SK-N-SH (cell line): ENCODE measurements around the gene CFAP221. TPM values are rescaled to one million over a fixed set of nuclear protein-coding genes. Genes with fewer than 3 reads are reported as not detected.

Experiments
- CTCF ChIA-PET: fragments of 300-600, 350-600 bp; formaldehyde crosslinking; extraction: SDS; loops from one replicate; lab custom pipeline; 2021; lab: Yijun Ruan, JAX
- POLR2A ChIA-PET: fragments of 350-600 bp; sonication (Branson Sonifier 250); formaldehyde crosslinking; extraction: SDS; loops from one replicate; lab custom pipeline; 2020; ENCODE audit warnings: antibody characterized with exemption, inconsistent platforms; lab: Yijun Ruan, JAX
- DNase-seq: peaks from one replicate; pipeline ENCODE4 v3.0.0; 2012
- H2AFZ ChIP-seq: fragments of 200-600 bp; sonication (generic); 2 replicates; pipeline ENCODE4 v1.8.1; 2016; ENCODE audit warnings: antibody characterized with exemption, mild to moderate bottlenecking, low read depth
- H3F3A ChIP-seq: fragments of 200-600 bp; sonication (generic); replicated peaks from 2 replicates; pipeline ENCODE3; 2016; ENCODE audit warnings: antibody characterized with exemption, mild to moderate bottlenecking; ENCODE audit not compliant: insufficient read depth
- H3K27ac ChIP-seq, 2 experiments: fragments of 200-500 bp in 1 of 2; fragments of 200-600 bp in 1 of 2; sonication (Bioruptor generic) in 1 of 2; sonication (generic), shearing (Covaris generic) in 1 of 2; 2 replicates each; pipeline versions ENCODE4 v1.5.1 to v1.6.1; 2014 to 2016; ENCODE audit warnings: low read depth in 2 of 2, inconsistent platforms in 1 of 2, low read length in 1 of 2, mild to moderate bottlenecking in 1 of 2, mixed read lengths in 1 of 2
- H3K27me3 ChIP-seq: fragments of 200-600 bp; sonication (generic), shearing (Covaris generic); 2 replicates; pipeline ENCODE4 v1.6.1; 2016; ENCODE audit warnings: mixed run types; ENCODE audit not compliant: insufficient read depth
- H3K36me3 ChIP-seq, 2 experiments: fragments of 200-500 bp in 1 of 2; fragments of 200-600 bp in 1 of 2; sonication (Bioruptor generic) in 1 of 2; sonication (generic) in 1 of 2; replicated peaks in 1 of 2; 2 replicates each; pipeline versions ENCODE3 to v1.5.1; 2014 to 2016; ENCODE audit warnings: low read length in 1 of 2, mild to moderate bottlenecking in 1 of 2; ENCODE audit not compliant: insufficient read depth in 2 of 2, control insufficient read depth in 1 of 2
- H3K4me1 ChIP-seq, 2 experiments: fragments of 200-500 bp in 1 of 2; fragments of 200-600 bp in 1 of 2; sonication (Bioruptor generic) in 1 of 2; sonication (generic), shearing (Covaris generic) in 1 of 2; 2 replicates each; pipeline versions ENCODE4 v1.5.1 to v1.6.1; 2014 to 2016; ENCODE audit warnings: low read depth in 1 of 2, low read length in 1 of 2, mixed run types in 1 of 2; ENCODE audit not compliant: insufficient read depth in 2 of 2, control insufficient read depth in 1 of 2
- H3K4me2 ChIP-seq: fragments of 200-600 bp; sonication (generic), shearing (Covaris generic); 2 replicates; pipeline ENCODE4 v1.6.1; 2017; ENCODE audit warnings: mixed run types
- H3K4me3 ChIP-seq, 2 experiments: fragments of 200-500 bp in 1 of 2; fragments of 200-600 bp in 1 of 2; sonication (Bioruptor generic) in 1 of 2; sonication (generic), shearing (Covaris generic) in 1 of 2; 2 replicates each; pipeline versions ENCODE4 v1.5.1 to v1.8.1; 2014 to 2016; ENCODE audit warnings: low read depth in 2 of 2, inconsistent platforms in 1 of 2, low read length in 1 of 2, mild to moderate bottlenecking in 1 of 2, mixed read lengths in 1 of 2, moderate library complexity in 1 of 2
- H3K79me2 ChIP-seq: fragments of 200-600 bp; sonication (generic); 2 replicates; pipeline ENCODE4 v1.8.1; 2017; ENCODE audit warnings: mild to moderate bottlenecking; ENCODE audit not compliant: insufficient read depth
- H3K9ac ChIP-seq: fragments of 200-600 bp; sonication (generic); 2 replicates; pipeline ENCODE4 v1.6.1; 2017; ENCODE audit warnings: mixed run types
- H3K9me2 ChIP-seq: fragments of 200-600 bp; sonication (generic); 2 replicates; pipeline ENCODE4 v1.6.1; 2017; ENCODE audit warnings: mixed run types
- H3K9me3 ChIP-seq: fragments of 200-600 bp; sonication (generic); 2 replicates; pipeline ENCODE4 v1.6.1; 2017; ENCODE audit warnings: mixed run types, mild to moderate bottlenecking, moderate library complexity
- H4K20me1 ChIP-seq: fragments of 200-600 bp; sonication (generic); 2 replicates; pipeline ENCODE4 v1.6.1; 2017; ENCODE audit warnings: mild to moderate bottlenecking, mixed run types; ENCODE audit not compliant: insufficient read depth
- CTCF ChIP-seq: fragments of 200-600 bp; sonication (generic); IDR thresholded peaks from 2 replicates; pipeline ENCODE4 v1.6.1; 2017; ENCODE audit warnings: antibody characterized with exemption, mild to moderate bottlenecking, moderate library complexity
- ELF1 ChIP-seq: IDR thresholded peaks from 2 replicates; pipeline ENCODE4 v1.4.0; 2012
- EP300 ChIP-seq, 2 experiments: IDR thresholded peaks; 2 replicates each; pipeline versions ENCODE4 v1.4.0 to v1.6.1; 2012; ENCODE audit warnings: borderline replicate concordance in 1 of 2, low read depth in 1 of 2, low read length in 1 of 2
- EZH2phosphoT487 ChIP-seq: fragments of 200-600 bp; sonication (generic); IDR thresholded peaks from 2 replicates; pipeline ENCODE4 v1.6.1; 2017; ENCODE audit warnings: low read depth, mixed run types, mild to moderate bottlenecking, antibody characterized with exemption, moderate library complexity, borderline replicate concordance
- FOSL2 ChIP-seq: IDR thresholded peaks from 2 replicates; pipeline ENCODE4 v1.4.0; 2012; ENCODE audit warnings: low read depth, mild to moderate bottlenecking, moderate library complexity, borderline replicate concordance
- FOXJ3 ChIP-seq: sonication (generic); formaldehyde crosslinking; IDR thresholded peaks from 2 replicates; pipeline ENCODE4 v1.5.1; 2020; ENCODE audit warnings: mild to moderate bottlenecking, missing genetic modification reagents
- FOXM1 ChIP-seq: IDR thresholded peaks from 2 replicates; pipeline ENCODE4 v1.4.0; 2012; ENCODE audit warnings: low read depth, mild to moderate bottlenecking
- GABPA ChIP-seq: IDR thresholded peaks from 2 replicates; pipeline ENCODE4 v1.4.0; 2012; ENCODE audit warnings: low read depth, mild to moderate bottlenecking
- GATA2 ChIP-seq: sonication (generic); formaldehyde crosslinking; IDR thresholded peaks from 2 replicates; pipeline ENCODE4 v1.5.0; 2020; ENCODE audit warnings: mild to moderate bottlenecking, missing genetic modification reagents
- MAX ChIP-seq: IDR thresholded peaks from 2 replicates; pipeline ENCODE4 v1.4.0; 2012; ENCODE audit warnings: low read depth
- MXI1 ChIP-seq: IDR thresholded peaks from 2 replicates; pipeline ENCODE4 v1.6.1; 2012; ENCODE audit warnings: mild to moderate bottlenecking, low read depth, low read length, improper control_type of control experiment
- PBX3 ChIP-seq: IDR thresholded peaks from 2 replicates; pipeline ENCODE4; 2012
- POLR2AphosphoS5 ChIP-seq: IDR thresholded peaks from 2 replicates; pipeline ENCODE4 v1.6.1; 2012; ENCODE audit warnings: low read depth, low read length
- RCOR1 ChIP-seq: fragments of 150-350 bp; IDR thresholded peaks from 2 replicates; pipeline ENCODE4 v1.6.1; 2017; ENCODE audit warnings: antibody characterized with exemption, low read length
- REST ChIP-seq: IDR thresholded peaks from 2 replicates; pipeline ENCODE4 v1.6.1; 2012; ENCODE audit warnings: mild to moderate bottlenecking, low read depth, low read length, moderate library complexity
- RXRA ChIP-seq: IDR thresholded peaks from 2 replicates; pipeline ENCODE4 v1.4.0; 2012; ENCODE audit warnings: low read depth, mild to moderate bottlenecking, borderline replicate concordance
- SMC3 ChIP-seq: IDR thresholded peaks from 2 replicates; pipeline ENCODE4 v1.6.1; 2012; ENCODE audit warnings: low read depth, low read length, improper control_type of control experiment
- TAF1 ChIP-seq: IDR thresholded peaks from 2 replicates; pipeline ENCODE4 v1.6.1; 2012; ENCODE audit warnings: low read depth, mild to moderate bottlenecking, low read length, moderate library complexity, borderline replicate concordance
- TEAD4 ChIP-seq: IDR thresholded peaks from 2 replicates; pipeline ENCODE4 v1.4.0; 2012; ENCODE audit warnings: mild to moderate bottlenecking, borderline replicate concordance; ENCODE audit not compliant: insufficient read depth
- WGBS: methylation state at CpG from one replicate; pipeline ENCODE4 v1.1.6; 2017; ENCODE audit warnings: low lambda C conversion rate; 5-methylcytosine and 5-hydroxymethylcytosine counted together
- polyA plus RNA-seq, 3 experiments: library from polyadenylated mRNA; depleted of rRNA; stranded (reverse); fragments of >200 nt; gene quantifications; 2 replicates each; pipeline ENCODE4 v1.2.3, GENCODE V29; 2012

Gene CFAP221
- polyA plus RNA-seq, 1 of the 3 experiments (the other 2 are of a cell fraction), result 0.12 TPM

- Histone ChIP-seq H3K4me3 (no peak overlapping the region), H4K20me1 (no peaks in the 10 kb centered on the region), H3K9ac (no peak overlapping the region), H3K4me2 (no peak overlapping the region), H3K4me1 (peaks cover 0 to 9% of the 10 kb centered on the region in 2 experiments; a peak in 2 of 4 replicates), H3K79me2 (no peaks in the 10 kb centered on the region), H3K9me3 (no peaks in the 10 kb centered on the region), H3K27me3 (no peaks in the 10 kb centered on the region), H3K9me2 (no peaks in the 10 kb centered on the region), H3K27ac (no peak overlapping the region), H2AFZ (no peak overlapping the region), H3K36me3 (no peaks in the 10 kb centered on the region), H3F3A (no peaks in the 10 kb centered on the region)
- no peak for DNase-seq
- TF ChIP-seq MAX (no peak), POLR2AphosphoS5 (no peak), FOXM1 (no peak), EZH2phosphoT487 (no peak), RXRA (no peak), SMC3 (no peak), TEAD4 (no peak), PBX3 (no peak), MXI1 (no peak), GATA2 (CRISPR knock-in tag) (no peak), TAF1 (no peak)
- CTCF ChIA-PET, result interaction anchor here (1.2 to 1.3 kb wide), 2 partner anchors 29 to 70 kb away, joined by 3 to 4 read pairs; no protein-coding TSS in a partner anchor
- 70% methylated on average over 6 of the region's 6 CpGs for WGBS
- POLR2A ChIA-PET, result no interaction called here
Observed at GRCh38 chr2:119545754-119546446, 1.7 kb downstream of the CFAP221 start.

GRCh38 chr2:119546447-119546767 is 2.2 kb downstream of the CFAP221 start:
- 81% methylated on average over 1 of the region's 1 CpG for WGBS
- no peaks in the 10 kb centered on the region for H3K79me2 ChIP-seq
- no peaks in the 10 kb centered on the region for H4K20me1 ChIP-seq
- ChIA-PET CTCF (interaction anchor here (1.2 to 1.4 kb wide), 3 partner anchors 29 to 157 kb away, joined by 3 to 4 read pairs (median 3); no protein-coding TSS in a partner anchor), POLR2A (no interaction called here)
- H3K9me2 ChIP-seq, result no peaks in the 10 kb centered on the region
- peaks cover 0 to 9% of the 10 kb centered on the region in 2 experiments; a peak in 2 of 4 replicates for H3K4me1 ChIP-seq
- no peaks in the 10 kb centered on the region for H3K27me3 ChIP-seq
- H3K9ac ChIP-seq, result no peak overlapping the region
- H3K36me3 ChIP-seq, result no peaks in the 10 kb centered on the region
- H3K27ac ChIP-seq, result no peak overlapping the region
- H3K4me3 ChIP-seq, result no peak overlapping the region
- H3K9me3 ChIP-seq, result no peaks in the 10 kb centered on the region
- H3F3A ChIP-seq, result no peaks in the 10 kb centered on the region
- H2AFZ ChIP-seq, result no peak overlapping the region
- no peak overlapping the region for H3K4me2 ChIP-seq
- no peak for DNase-seq
- no peak for TF ChIP-seq FOXJ3 (CRISPR knock-in tag)
- no peak for TF ChIP-seq ELF1
- no peak for TF ChIP-seq FOSL2
- no peak for TF ChIP-seq PBX3
- TF ChIP-seq EZH2phosphoT487, result no peak
- no peak for TF ChIP-seq EP300 (IDR thresholded peaks at IDR 0.05; ENCODE audit: borderline replicate concordance in 1 of 2, low read depth in 1 of 2, low read length in 1 of 2)
- no peak for TF ChIP-seq RCOR1
- no peak for TF ChIP-seq POLR2AphosphoS5
- TF ChIP-seq REST, result no peak
- TF ChIP-seq CTCF, result no peak
- no peak for TF ChIP-seq GABPA
- no peak for TF ChIP-seq GATA2 (CRISPR knock-in tag)
